Measurements from ENCODE around the gene DYRK1A. TPM values are rescaled to one million over a fixed set of nuclear protein-coding genes. Genes with fewer than 3 reads are reported as not detected.

Gene DYRK1A
- polyA plus RNA-seq, 1 donor (not counting 4 experiments of a cell fraction or from before 2014, with no cell fraction given): 25.3 TPM

GRCh38 chr21:37536616-37537278 lies 170.2 kb downstream of the DYRK1A start:
- Histone ChIP-seq H3K9me3 (ENCODE audit: control insufficient read depth, low read depth, low read length) (peaks cover 5% of the 10 kb centered on the region), H3K27ac (ENCODE audit: control insufficient read depth, insufficient read depth, low read length) (no peak overlapping the region), H3K9me1 (ENCODE audit: control insufficient read depth, extremely low read depth, insufficient read depth, low read length) (no peaks in the 10 kb centered on the region), H3K36me3 (ENCODE audit: control insufficient read depth in 2 of 2, extremely low read depth in 1 of 2, insufficient read depth in 2 of 2, low read length in 2 of 2) (no peaks in the 10 kb centered on the region), H4K20me1 (ENCODE audit: control insufficient read depth, extremely low read depth, insufficient read depth, low read length) (no peaks in the 10 kb centered on the region), H3K9ac (ENCODE audit: control insufficient read depth, extremely low read depth, insufficient read depth, low read length) (no peak overlapping the region), H2AFZ (ENCODE audit: control insufficient read depth, low read length) (no peak overlapping the region), H3K4me1 (ENCODE audit: control insufficient read depth, extremely low read depth, insufficient read depth, low read length) (peaks cover 13% of the 10 kb centered on the region), H3K27me3 (ENCODE audit: control insufficient read depth, extremely low read depth, insufficient read depth, low read length) (no peaks in the 10 kb centered on the region), H3K4me2 (ENCODE audit: control insufficient read depth, extremely low read depth, insufficient read depth, low read depth, low read length) (no peak overlapping the region), H3K79me2 (ENCODE audit: control insufficient read depth, insufficient read depth, low read length) (no peaks in the 10 kb centered on the region), H3K4me3 (ENCODE audit: control insufficient read depth in 2 of 3, extremely low read depth in 1 of 3, insufficient read depth in 2 of 3, low read depth in 1 of 3, low read length in 3 of 3) (no peak overlapping the region)
- TF ChIP-seq EZH2 (IDR thresholded peaks at IDR 0.05; ENCODE audit: low read length) (no peak), CTCF (optimal IDR thresholded peaks at IDR 0.05 in 1 of 3, IDR thresholded peaks at IDR 0.05 in 1 of 3, conservative IDR thresholded peaks at IDR 0.05 in 1 of 3; ENCODE audit: extremely low read depth in 1 of 3, insufficient read depth in 2 of 3, low read length in 3 of 3) (no peak)
- FAIRE-seq: no peak
- dilution Hi-C loops (cut with MboI; ENCODE audit: extremely low pct_ligation_motif_present, low sequenced_read_pairs): no loop called here
- no peak for DNase-seq (ENCODE audit: low read depth, low spot score)

DNA sequence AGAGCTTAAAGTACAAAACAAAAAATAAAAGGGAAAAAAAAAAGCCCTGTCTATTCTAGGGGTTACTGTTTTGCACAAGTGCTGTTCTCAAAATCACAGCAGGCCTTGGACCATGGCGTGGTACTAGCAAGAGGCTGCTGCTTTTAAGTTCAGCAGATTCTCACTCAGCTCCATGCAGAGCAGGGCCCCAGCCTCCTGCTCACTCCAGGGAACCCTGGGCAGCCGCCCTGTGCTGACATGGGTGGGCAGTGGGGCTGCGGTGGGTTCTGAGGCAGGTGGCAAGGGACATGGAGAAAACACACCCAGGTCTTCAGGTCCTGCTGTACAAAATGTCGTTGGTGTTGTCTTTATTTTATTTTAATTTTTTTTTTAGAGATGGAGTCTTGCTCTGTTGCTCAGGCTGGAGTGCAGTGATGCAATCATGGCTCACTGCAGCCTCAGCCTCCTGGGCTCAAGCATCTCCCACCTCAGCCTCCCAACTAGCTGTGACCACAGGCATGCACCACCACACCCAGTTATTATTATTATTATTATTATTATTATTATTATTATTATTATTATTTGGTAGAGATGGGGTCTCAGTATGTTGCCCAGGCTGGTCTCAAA lies 170.9 kb downstream of the DYRK1A start:
- no peaks in the 10 kb centered on the region for H4K20me1 ChIP-seq (ENCODE audit: control insufficient read depth, extremely low read depth, insufficient read depth, low read length)
- no peaks in the 10 kb centered on the region for H3K79me2 ChIP-seq (ENCODE audit: control insufficient read depth, insufficient read depth, low read length)
- no peak overlapping the region for H3K4me2 ChIP-seq (ENCODE audit: control insufficient read depth, extremely low read depth, insufficient read depth, low read depth, low read length)
- no peak overlapping the region for H3K4me3 ChIP-seq (ENCODE audit: control insufficient read depth in 2 of 3, extremely low read depth in 1 of 3, insufficient read depth in 2 of 3, low read depth in 1 of 3, low read length in 3 of 3)
- FAIRE-seq: no peak
- H3K27me3 ChIP-seq (ENCODE audit: control insufficient read depth, extremely low read depth, insufficient read depth, low read length): no peaks in the 10 kb centered on the region
- no peak overlapping the region for H3K9ac ChIP-seq (ENCODE audit: control insufficient read depth, extremely low read depth, insufficient read depth, low read length)
- TF ChIP-seq CTCF (optimal IDR thresholded peaks at IDR 0.05 in 1 of 3, IDR thresholded peaks at IDR 0.05 in 1 of 3, conservative IDR thresholded peaks at IDR 0.05 in 1 of 3; ENCODE audit: extremely low read depth in 1 of 3, insufficient read depth in 2 of 3, low read length in 3 of 3) (no peak), EZH2 (IDR thresholded peaks at IDR 0.05; ENCODE audit: low read length) (no peak)
- dilution Hi-C loops (cut with MboI; ENCODE audit: extremely low pct_ligation_motif_present, low sequenced_read_pairs): no loop called here
- peaks cover 13% of the 10 kb centered on the region for H3K4me1 ChIP-seq (ENCODE audit: control insufficient read depth, extremely low read depth, insufficient read depth, low read length)
- no peaks in the 10 kb centered on the region for H3K9me1 ChIP-seq (ENCODE audit: control insufficient read depth, extremely low read depth, insufficient read depth, low read length)
- no peak overlapping the region for H2AFZ ChIP-seq (ENCODE audit: control insufficient read depth, low read length)
- peaks cover 5% of the 10 kb centered on the region for H3K9me3 ChIP-seq (ENCODE audit: control insufficient read depth, low read depth, low read length)
- no peak for DNase-seq (ENCODE audit: low read depth, low spot score)
- H3K36me3 ChIP-seq (ENCODE audit: control insufficient read depth in 2 of 2, extremely low read depth in 1 of 2, insufficient read depth in 2 of 2, low read length in 2 of 2): no peaks in the 10 kb centered on the region
- no peak overlapping the region for H3K27ac ChIP-seq (ENCODE audit: control insufficient read depth, insufficient read depth, low read length)
